Lower lobe of right lung (tissue), 2 donors: ENCODE measurements around the gene GPRC5D. TPM values are rescaled to one million over a fixed set of nuclear protein-coding genes. Genes with fewer than 3 reads are reported as not detected.

Source experiments
- ATAC-seq, 2 donors: fragments of 200-7000 bp; cut with Tn5 transposase; one replicate each; pipeline ENCODE4 v1.9.1; 2020 to 2022; ENCODE audit warnings: mild to moderate bottlenecking in 2 of 2, moderate library complexity in 2 of 2
- DNase-seq: peaks from one replicate; pipeline ENCODE4 v3.0.0-alpha.2; 2020
- H3K27ac ChIP-seq: fragments of 200-600 bp; one replicate; pipeline ENCODE4 v1.8.0; 2022
- H3K27me3 ChIP-seq: fragments of 200-600 bp; one replicate; pipeline ENCODE4 v1.8.0; 2022; ENCODE audit warnings: low read depth
- H3K36me3 ChIP-seq: fragments of 200-600 bp; one replicate; pipeline ENCODE4 v1.8.0; 2022; ENCODE audit warnings: mild to moderate bottlenecking
- H3K4me1 ChIP-seq: fragments of 200-600 bp; one replicate; pipeline ENCODE4 v1.8.0; 2022
- H3K4me3 ChIP-seq: fragments of 200-600 bp; one replicate; pipeline ENCODE4 v1.8.0; 2022; ENCODE audit warnings: mild to moderate bottlenecking
- H3K9me3 ChIP-seq: fragments of 200-600 bp; one replicate; pipeline ENCODE4 v1.8.0; 2022
- intact Hi-C: fragments of 100-400 bp; cut with DNase I; formaldehyde crosslinking; loops from one replicate; pipeline ENCODE4 v1.11.0; 2022
- total RNA-seq: library from RNA; stranded (reverse); fragmentation: NEBNext Ultra II Directional; extraction: Animal tissue kit (Norgen Biotek cat#: 25700); gene quantifications from one replicate; pipeline ENCODE4 v1.2.1, GENCODE V29; 2021
- TF ChIP-seq, protein P1 (sequence below): fragments of 200-600 bp; IDR thresholded peaks from one replicate; pipeline ENCODE4 v1.8.0; 2022; ENCODE audit warnings: antibody characterized with exemption, mild to moderate bottlenecking
- donor health status: DM: no; HTN: yes; CAD: no; lungs with severe emphysema.

GPRC5D gene
- total RNA-seq, 1 donor from 2014 or later: not detected

GRCh38 chr12:12938541-12938940 lies 13.4 kb downstream of the GPRC5D start:
- Histone ChIP-seq H3K27ac (no peak overlapping the region), H3K4me1 (no peaks in the 10 kb centered on the region), H3K27me3 (no peaks in the 10 kb centered on the region), H3K4me3 (no peak overlapping the region), H3K9me3 (no peaks in the 10 kb centered on the region), H3K36me3 (no peaks in the 10 kb centered on the region)
- DNase-seq (no peak), ATAC-seq (no peak)
- intact Hi-C loops: no loop called here
- TF ChIP-seq, protein P1, sequence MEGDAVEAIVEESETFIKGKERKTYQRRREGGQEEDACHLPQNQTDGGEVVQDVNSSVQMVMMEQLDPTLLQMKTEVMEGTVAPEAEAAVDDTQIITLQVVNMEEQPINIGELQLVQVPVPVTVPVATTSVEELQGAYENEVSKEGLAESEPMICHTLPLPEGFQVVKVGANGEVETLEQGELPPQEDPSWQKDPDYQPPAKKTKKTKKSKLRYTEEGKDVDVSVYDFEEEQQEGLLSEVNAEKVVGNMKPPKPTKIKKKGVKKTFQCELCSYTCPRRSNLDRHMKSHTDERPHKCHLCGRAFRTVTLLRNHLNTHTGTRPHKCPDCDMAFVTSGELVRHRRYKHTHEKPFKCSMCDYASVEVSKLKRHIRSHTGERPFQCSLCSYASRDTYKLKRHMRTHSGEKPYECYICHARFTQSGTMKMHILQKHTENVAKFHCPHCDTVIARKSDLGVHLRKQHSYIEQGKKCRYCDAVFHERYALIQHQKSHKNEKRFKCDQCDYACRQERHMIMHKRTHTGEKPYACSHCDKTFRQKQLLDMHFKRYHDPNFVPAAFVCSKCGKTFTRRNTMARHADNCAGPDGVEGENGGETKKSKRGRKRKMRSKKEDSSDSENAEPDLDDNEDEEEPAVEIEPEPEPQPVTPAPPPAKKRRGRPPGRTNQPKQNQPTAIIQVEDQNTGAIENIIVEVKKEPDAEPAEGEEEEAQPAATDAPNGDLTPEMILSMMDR: no peak

DNA sequence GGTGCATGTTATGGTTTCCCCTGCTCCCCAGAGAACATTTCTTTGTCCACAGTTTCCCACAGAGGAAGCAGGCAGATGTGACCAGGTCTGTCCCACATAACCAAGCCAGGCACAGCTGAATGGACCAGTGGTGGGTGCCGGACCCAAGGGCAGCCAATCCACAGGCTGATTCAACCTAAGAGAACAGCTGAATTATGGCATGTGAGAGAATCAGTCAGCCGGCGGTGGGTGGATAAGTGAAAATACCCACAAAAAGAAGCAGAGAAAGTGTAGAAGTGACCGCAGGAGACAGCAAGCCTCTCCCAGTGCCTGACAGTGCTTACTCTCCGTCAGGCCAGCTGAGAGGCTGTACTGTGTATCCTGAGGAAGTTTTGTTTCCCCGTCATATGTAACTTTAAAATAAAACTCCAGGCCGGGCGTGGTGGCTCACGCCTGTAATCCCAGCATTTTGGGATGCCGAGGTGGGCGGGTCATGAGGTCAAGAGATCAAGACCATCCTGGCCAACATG lies 14.9 kb downstream of the GPRC5D start:
- intact Hi-C loops: no loop called here
- no peak overlapping the region for H3K4me3 ChIP-seq
- H3K36me3 ChIP-seq: no peaks in the 10 kb centered on the region
- no peaks in the 10 kb centered on the region for H3K4me1 ChIP-seq
- TF ChIP-seq, protein P1: no peak
- DNase-seq: no peak
- H3K27me3 ChIP-seq: no peaks in the 10 kb centered on the region
- H3K27ac ChIP-seq: no peak overlapping the region
- ATAC-seq: no peak
- H3K9me3 ChIP-seq: no peaks in the 10 kb centered on the region

DNA sequence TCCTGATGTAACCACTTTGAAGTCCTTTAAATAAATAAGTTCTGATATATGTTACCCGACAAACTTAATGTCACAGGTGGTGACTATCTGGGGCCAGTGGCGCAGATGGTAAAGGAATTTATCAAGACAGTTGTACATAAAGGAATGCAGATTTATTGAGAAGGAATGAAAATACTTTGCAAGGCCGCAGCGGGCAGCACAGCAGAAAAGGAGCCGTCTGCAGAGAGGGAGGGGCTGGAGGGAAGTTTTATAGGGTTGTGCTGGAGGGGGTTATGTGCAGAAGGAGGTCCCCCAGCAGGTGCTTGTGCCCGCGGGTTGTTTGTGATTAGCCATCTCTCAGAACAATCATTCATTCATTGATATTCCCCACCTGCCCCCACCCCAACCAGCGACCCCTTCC lies 17.4 kb downstream of the GPRC5D start:
- H3K4me1 ChIP-seq: no peaks in the 10 kb centered on the region
- no peak overlapping the region for H3K27ac ChIP-seq
- H3K36me3 ChIP-seq: no peaks in the 10 kb centered on the region
- no peaks in the 10 kb centered on the region for H3K27me3 ChIP-seq
- H3K4me3 ChIP-seq: no peak overlapping the region
- ATAC-seq (no peak), DNase-seq (no peak)
- H3K9me3 ChIP-seq: no peaks in the 10 kb centered on the region
- TF ChIP-seq, protein P1: no peak
- intact Hi-C loops: no loop called here

DNA sequence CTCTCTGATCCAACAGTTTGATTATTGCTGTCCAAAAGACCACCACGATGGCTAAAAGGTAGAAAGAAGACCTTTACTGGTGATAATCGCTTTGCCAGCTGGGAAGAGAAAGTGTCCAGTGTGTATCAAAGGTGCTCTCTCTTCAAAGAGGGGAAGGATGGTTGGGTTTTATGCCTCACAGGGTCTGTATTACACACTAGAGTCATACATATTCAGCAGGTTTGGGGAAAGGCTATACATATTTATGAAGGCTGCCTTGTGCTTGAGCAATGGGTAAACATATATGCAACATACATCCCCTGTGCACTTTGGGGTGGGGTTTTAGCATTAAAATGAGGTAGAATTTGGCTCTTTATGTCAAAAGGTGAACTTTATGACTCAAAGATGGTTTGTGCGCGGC lies 18.2 kb downstream of the GPRC5D start:
- DNase-seq (no peak), ATAC-seq (no peak)
- TF ChIP-seq, protein P1: no peak
- Histone ChIP-seq H3K27me3 (no peaks in the 10 kb centered on the region), H3K36me3 (no peaks in the 10 kb centered on the region), H3K27ac (no peak overlapping the region), H3K4me1 (no peaks in the 10 kb centered on the region), H3K9me3 (no peaks in the 10 kb centered on the region), H3K4me3 (no peak overlapping the region)
- intact Hi-C loops: no loop called here

DNA sequence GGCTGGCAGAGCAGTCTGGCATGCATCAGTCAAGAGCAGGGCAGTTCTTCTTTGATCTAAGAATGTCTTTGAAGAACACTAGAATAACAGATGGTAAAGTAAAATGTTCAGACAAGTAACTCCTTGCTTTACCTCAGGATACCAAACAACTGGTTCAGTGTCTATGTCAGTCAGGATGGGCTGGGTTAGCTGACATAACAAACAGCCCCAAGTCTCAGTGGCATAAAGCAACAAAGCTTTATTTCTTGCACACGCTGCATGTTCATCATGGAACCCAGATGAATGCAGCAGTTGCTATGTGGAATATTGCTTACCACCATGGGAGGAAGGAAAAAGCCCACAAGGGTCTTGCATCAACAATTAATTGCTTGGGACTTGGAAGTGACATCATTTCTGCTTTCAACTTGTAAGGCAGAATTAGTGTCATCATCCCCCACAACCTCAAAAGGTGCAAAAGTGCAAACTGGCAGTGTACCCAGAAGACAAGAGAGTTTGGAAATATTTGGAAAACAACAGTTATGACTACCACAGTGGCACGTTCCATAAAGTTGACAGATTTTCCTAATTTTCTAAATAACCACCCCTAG lies 21.2 kb downstream of the GPRC5D start:
- Histone ChIP-seq H3K36me3 (no peaks in the 10 kb centered on the region), H3K9me3 (no peaks in the 10 kb centered on the region), H3K27ac (no peak overlapping the region), H3K4me3 (no peak overlapping the region), H3K27me3 (no peaks in the 10 kb centered on the region), H3K4me1 (peaks cover 4% of the 10 kb centered on the region)
- ATAC-seq: no peak
- TF ChIP-seq, protein P1: no peak
- DNase-seq: no peak
- intact Hi-C loops: no loop called here
